Activated T-helper 1 cell treated with Interleukin-2 at 50 U/mL for 16 hours (primary cell): ENCODE data around the gene SUPT20HL1.
"Not testable (repeated sequence)": the region's sequence is repeated elsewhere in the genome, so short reads cannot be mapped to it uniquely, and the experiment has no call there.

Experiments used
- DNase-seq: peaks from one replicate; pipeline ENCODE4 v3.0.0-alpha.2; 2020; ENCODE audit warnings: low read depth

Gene SUPT20HL1

DNA sequence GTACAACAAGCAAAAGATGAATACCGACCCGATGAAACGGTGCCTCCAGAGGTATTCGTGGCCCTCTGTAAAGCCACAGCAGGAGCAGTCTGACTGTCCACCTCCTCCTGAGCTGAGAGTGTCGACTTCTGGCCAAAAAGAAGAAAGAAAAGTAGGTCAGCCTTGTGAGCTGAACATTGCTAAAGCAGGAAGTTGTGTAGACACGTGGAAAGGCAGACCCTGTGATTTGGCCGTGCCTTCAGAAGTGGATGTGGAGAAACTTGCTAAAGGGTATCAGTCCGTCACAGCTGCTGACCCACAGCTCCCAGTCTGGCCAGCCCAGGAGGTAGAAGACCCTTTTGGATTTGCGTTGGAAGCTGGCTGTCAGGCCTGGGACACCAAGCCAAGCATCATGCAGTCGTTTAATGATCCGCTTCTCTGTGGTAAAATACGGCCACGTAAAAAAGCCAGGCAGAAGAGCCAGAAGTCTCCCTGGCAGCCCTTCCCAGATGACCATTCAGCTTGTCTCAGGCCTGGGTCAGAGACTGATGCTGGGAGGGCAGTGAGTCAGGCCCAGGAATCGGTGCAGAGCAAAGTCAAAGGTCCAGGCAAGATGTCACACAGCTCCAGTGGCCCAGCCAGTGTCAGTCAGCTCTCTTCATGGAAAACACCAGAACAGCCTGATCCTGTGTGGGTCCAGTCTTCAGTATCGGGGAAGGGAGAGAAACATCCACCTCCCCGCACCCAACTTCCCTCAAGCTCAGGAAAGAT, 3.2 kb downstream of the SUPT20HL1 start:
- not testable (repeated sequence) for DNase-seq

DNA sequence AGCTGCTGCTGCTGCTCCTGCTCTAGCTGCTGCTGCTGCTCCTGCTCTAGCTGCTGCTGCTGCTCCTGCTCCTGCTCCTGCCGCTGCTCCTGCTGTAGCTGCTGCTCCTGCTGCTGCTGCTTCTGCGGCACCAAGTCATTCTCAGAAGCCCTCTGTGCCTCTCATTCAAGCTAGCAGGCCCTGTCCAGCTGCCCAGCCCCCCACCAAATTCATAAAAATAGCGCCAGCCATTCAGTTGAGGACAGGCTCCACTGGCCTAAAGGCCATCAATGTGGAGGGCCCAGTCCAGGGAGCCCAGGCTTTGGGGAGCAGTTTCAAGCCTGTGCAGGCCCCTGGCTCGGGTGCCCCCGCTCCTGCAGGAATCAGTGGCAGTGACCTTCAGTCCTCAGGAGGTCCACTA, 3.9 kb downstream of the SUPT20HL1 start:
- DNase-seq, result no peak

DNA sequence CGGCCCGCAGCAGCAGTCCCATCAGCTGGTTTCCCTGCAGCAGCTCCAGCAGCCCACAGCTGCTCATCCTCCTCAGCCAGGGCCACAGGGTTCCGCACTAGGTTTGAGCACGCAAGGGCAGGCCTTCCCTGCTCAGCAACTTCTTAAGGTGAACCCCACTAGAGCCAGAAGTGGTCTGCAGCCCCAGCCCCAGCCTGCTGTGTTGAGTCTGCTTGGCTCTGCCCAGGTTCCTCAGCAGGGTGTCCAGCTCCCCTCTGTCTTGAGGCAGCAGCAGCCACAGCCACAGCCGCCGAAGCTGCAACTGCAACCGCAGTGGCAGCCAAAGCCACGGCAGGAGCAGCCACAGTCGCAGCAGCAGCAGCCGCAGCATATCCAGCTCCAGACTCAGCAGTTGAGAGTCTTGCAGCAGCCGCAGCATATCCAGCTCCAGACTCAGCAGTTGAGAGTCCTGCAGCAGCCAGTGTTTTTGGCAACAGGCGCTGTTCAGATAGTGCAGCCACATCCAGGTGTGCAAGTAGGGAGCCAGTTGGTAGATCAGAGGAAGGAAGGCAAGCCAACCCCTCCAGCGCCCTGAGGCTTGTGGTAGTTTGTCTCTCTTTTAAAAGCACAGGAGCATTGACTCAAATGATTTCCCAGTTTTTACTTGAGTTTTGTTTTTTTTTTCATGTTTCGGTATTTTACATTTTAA, 4.6 kb downstream of the SUPT20HL1 start:
- DNase-seq, result no peak

DNA sequence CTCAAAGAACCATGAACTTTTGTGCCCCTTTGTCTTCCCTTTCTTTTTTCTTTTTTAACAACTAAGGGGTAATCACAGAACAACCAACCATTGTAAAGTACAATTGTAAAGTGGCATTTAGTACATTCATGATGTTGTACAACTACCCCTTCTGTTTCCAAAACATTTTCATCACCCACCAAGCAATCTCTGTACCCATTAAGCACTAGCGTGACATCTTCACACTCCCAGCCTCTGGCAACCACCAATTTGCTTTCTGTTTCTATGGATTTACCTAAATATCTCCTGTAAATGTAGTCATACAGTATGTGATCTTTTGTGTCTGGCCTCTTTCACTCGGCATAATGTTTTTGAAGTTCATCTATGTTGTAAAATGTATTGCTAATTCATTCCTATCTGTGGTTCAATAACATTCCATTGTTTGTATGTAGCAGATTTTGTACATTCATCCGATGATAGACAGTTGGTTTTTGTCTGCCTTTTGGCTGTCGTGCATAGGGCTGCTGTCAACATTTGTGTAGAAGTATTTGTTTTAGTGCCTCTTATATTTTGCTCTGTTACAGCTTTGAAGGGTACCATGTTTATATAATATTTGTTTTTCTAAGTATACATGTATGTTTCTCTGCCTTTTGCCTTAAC, 6.4 kb downstream of the SUPT20HL1 start:
- not testable (repeated sequence) for DNase-seq

DNA sequence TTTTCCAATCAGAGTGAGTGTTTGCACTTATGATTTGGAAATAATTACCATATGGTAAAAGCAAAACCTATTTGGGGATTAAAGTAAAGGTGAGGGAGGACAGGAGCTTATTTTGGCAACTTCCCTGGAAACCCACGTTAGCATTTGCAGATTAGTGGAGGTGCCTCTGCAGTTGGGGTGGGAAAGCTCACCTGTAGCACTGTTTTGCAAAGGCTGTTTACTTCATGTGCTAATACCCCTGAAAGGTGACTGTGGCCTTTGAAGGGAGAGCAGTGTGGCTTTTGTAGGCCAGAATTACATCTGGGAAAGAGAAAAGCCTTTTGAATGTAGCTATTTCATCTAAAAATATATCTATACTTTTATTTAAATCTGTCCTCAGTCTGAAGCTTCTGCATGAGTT, 9.4 kb downstream of the SUPT20HL1 start:
- no peak for DNase-seq

DNA sequence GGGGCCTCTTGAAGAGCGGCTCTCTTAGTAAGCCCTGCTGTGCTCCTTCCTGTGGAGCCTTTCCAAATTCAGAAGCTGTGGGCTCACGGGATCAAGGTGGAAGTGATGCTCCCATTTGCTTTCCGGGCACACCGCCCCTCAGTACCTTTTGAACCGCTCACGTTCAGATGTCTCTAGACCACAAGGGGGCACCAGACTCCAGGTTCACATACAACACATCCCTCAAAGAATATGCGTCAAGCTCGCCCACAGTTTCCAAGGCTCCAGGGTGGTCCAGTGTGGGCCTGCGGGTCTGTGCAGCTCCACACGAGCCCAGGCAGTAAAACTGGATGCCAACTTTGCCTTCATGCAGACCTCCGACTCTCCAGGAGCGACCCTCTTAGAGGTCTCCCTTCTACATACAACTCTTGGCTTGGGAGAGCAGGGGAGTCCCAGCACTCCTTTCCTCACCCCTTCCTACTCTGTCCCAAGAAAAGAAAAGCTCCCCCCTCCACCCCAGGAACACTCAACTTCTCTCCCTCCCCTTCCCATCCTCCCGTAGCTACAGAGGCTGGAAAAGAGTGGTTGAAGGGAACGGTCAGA, 11.0 kb downstream of the SUPT20HL1 start:
- peak; percentile 26 for DNase-seq

DNA sequence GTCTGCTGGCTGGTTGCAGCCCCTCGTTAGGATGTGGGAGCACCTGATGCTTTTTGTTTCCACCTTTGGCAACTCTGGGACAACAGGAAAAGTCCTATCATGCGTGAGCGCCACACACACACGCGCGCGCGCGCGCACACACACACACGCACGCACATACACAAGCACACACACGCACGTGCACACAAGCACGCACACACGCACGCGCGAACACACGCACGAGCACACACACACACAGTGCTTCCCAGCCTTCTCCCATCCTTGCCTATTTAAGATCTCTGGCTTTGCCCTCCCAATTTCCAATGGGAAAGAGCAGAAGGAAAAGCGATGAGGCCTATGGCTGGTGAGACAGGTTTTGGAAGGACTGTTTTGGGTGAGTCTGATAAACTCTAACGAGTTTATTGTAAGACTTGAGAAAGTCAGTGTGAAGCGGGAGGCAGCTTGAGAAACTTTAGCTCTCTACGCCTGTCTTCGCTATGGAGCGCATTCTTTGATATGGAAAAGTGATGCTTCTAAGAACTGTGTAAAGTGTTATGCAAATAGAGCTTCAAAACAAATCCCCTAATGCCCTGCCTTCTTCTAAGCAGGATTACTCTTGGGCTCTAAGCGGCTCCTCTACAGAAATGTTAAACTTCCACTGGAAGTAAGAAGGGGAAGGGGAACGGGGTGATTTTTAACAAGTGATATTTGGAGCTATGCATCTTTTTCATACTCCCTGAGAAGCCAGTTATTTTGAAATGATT, 11.8 kb downstream of the SUPT20HL1 start:
- no peak for DNase-seq

DNA sequence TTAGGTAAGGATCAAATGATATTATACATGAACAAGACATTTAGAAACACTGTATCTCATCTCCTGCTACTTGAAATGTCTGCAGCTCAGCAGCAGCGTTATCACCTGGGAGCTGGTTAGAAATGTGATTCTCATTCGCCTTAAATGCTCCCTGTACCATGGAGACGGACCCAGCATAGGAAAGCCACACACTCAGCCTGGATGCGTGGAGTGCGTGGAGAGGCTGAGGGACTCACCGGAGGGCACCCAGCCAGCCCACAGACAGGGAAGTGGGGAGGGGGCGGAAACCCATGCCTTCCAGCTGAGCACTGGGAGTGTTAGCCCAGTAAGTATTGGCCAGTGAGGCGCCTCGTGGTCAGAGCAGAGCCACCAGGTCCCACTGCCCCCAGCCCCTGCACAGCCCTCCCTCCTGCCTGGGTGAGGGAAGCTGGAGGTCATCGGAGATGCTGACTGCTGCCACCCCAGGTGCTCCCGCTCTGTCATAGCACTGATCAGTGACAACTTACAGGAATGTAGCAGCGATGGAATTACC, 15.2 kb downstream of the SUPT20HL1 start:
- DNase-seq, result no peak

DNA sequence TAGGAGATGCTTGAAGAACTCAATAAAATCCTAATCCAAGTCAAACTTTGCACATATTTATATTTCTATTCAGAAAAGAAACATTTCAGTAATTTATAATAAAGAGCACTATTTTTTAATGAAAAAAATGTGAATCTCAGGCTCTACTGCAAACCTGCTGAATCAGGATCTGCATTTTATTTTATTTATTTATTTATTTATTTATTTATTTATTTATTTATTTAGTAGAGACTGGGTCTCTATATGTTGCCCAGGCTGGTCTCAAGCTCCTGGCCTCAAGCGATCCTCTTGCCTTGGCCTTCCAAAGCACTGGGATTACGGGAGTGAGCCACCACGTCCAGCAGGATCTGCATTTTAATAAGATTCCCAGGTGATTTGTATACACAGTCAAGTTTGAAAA, 16.0 kb downstream of the SUPT20HL1 start:
- DNase-seq, result no peak

DNA sequence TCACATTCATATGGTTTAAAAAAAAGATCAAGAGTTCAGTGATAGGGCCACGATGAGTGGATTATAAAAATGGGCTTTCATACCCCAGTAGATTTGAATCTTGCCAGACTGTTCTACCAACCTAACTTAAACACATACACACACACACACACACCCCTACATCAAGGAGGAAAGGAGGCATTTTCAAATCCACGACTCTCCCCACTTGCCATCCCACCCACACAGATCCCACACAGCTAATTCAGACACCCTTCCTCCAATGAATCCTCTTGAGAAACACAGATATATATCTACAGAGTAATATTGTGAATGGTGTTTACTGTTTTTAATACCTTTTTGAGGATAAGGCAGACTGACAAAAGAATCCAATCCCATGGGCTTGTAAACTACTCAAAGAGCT, 16.8 kb downstream of the SUPT20HL1 start:
- no peak for DNase-seq

DNA sequence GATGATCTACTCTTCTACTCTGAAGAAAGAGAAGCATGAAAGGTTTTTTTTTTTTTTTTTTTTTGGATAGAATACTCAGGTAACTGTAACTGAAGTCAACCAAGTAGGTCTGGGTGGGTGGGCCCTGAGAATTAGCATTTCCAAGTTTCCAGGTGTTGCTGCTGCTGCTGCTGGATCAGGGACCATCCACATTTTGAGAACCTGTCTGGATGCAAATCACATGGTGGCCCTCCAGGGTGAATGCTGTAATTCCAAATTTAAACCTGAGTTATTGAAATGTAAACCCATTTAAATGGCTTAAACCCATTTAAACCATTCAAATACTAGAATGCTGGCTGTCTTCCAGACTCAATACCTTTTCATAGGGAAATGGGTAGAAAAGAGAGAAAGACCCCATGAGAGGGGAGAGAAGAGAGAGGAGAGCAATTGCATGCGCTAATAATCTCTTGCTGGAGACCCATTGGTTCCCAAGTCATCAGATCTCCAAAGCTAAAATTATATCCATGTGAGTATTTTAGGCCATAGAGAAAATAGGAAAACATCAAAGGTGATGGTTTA, 17.6 kb downstream of the SUPT20HL1 start:
- DNase-seq, result no peak

DNA sequence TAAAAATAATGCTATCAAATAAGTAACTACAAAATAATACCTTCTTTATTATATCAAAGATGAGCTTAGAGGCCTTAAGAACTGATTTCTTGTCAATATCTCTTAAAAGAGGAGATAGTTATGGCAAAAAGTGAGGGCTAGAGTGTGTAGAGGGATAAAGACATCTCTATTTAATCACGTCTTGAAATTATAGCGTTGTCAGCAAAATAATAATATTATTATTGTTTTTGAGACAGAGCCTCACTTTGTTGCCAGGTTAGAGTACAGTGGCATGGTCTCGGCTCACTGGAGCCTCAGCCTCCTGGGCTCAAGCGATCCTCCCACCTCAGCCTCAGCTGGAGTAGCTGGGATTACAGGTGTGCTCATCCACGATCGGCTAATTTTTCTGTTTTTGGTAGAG, 18.3 kb downstream of the SUPT20HL1 start:
- DNase-seq, result no peak

DNA sequence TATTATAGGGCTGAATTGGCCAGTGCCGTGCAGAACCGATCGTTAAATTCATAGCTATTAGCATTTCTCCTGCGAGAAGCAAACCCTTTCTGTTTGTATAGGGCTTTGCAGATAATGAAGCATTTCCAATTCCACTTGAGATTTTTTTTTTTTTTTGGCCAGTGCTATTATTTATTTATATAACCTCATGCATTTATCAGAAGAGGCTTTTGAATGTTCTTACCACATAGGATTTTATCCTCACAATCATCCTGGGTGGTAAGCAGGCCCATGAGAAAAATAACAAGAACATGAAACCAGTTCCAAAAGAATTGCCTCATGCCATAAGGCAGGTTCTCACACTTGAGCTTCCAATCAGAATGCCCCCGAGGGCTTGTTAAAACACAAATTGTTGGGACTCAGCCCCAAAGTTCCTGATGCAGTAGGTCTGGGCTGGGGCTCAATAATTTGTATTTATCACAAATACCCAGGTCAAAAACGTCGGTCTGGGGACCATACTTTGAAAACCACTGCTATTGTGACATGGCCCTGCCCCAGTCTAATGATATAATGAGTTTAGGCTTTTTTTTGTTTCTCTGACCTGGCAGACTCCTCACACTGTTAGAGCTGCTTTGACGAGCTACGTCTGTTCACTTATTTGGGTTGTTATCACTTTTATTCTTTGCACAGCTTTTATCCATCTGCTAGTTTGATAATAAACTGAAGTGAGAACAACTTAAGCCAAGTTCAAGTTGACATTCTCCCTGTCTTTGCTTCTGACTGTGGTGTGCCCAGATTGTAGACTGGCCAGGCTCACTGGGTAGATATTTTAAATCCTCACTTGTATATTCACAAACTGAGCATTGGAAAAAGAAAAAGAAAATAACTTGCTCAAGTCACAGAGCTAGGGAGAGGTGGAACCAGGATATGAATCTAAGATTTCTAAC, 20.1 kb downstream of the SUPT20HL1 start:
- DNase-seq, result no peak

DNA sequence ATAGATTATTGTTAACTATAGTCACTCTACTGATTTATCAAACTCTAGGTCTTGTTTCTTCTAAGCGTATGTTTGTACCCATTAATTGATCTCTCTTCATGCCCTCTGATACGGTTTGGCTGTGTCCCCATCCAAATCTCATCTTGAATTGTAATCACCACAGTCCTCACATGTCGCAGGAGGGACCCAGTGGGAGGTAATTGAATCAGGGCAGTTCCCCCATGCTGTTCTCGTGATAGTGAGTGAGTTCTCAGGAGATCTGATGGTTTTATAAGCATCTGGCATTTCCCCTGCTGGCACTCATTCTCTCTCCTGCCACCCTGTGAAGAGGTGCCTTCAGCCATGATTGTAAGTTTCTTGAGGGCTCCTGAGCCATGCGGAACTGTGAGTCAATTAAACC, 21.9 kb downstream of the SUPT20HL1 start:
- DNase-seq, result not testable (repeated sequence)

DNA sequence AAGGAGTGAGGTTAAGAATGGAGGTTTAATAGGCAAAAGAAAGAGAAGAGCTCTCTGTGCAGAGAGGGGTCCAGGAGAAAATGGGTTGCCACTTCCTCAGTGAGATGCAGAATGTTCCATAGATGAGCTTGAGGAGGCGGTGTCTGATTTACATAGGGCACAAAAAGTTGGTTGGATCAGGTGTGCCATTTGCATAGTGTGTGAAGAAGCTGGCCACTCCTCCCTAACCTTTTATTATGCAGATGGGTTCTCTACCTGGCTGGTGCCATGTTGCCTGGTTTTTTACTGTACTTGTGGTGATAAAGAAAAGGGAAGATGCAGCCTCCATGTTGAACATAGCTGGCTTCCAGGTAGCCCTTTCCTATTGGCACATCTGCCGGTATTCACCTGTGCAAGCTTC, 27.3 kb downstream of the SUPT20HL1 start:
- DNase-seq, result no peak

DNA sequence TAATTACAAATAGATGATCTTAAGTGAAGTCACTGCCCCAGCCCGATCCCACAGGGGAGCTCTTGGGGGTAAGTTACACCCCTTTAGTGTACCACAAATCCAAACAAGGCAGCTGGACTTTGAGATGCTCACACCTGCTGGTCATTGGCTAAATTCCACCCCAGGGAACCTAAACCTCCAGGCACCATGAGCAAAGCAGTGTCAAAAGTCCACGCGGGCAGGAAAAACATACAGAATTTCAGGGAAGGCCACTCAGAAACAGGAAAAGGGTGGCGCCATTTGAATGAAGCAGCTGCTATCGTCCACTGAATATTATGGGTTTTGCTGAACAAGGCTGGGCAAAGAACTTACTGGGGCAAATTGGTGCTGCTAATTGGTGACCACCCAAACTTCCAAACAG, 30.9 kb downstream of the SUPT20HL1 start:
- no peak for DNase-seq

DNA sequence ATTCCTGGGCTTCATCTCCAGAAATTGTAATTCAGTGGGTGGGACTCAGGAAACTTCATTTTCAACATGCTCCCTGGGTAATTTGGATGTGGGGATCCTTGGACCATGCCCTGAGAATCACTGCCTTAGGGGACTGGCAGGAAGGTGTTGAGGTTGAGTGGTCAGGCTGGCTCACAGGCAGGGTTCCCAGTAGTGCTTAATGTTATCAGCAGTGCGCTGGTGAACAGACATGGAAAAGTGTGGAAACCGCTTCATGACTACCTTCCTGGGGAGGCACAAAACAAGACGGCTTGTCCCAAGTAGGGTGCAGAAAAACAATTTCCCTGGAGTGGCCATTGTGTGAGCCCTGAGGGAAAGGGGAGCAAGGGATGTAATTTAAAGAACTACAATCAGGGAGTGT, 31.4 kb downstream of the SUPT20HL1 start:
- no peak for DNase-seq

DNA sequence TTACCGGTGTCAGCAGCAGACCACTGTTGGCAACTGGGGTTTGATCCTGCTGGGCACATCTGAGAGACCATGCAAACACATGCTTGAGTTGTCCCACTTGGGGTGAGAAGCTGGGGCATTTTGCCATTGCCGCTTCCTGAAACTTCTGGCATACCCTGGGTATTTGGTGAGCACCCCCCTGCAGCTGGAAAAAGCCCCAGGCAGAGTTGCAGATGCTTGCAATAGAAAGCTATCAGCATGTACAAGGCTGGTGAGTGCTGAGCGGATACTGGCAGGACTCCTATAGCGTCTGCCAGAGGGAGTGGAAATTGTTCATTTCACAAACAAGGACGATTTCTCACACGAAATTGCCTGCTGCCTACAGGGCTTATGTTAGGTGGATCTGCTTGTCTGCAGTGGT, 32.3 kb downstream of the SUPT20HL1 start:
- DNase-seq, result no peak

DNA sequence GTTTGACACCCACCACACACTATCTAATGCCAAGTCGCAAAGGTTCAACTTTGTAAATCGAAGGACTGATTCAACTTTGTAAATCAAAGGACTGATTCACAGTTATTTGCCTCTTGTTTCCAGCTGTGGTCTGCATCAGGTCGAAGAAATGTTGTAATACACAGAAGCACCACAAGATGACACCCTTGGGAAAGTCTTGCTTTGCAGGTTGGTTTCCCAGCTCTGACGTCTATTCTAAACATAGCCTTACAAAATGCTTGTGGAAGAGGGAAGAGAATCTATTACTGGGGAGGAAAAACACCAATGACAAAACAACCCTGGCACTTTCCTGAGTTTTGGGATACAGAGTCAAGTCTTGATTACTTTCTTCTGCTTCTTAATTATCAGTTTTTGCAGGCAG, 35.3 kb downstream of the SUPT20HL1 start:
- DNase-seq, result peak; percentile 7

DNA sequence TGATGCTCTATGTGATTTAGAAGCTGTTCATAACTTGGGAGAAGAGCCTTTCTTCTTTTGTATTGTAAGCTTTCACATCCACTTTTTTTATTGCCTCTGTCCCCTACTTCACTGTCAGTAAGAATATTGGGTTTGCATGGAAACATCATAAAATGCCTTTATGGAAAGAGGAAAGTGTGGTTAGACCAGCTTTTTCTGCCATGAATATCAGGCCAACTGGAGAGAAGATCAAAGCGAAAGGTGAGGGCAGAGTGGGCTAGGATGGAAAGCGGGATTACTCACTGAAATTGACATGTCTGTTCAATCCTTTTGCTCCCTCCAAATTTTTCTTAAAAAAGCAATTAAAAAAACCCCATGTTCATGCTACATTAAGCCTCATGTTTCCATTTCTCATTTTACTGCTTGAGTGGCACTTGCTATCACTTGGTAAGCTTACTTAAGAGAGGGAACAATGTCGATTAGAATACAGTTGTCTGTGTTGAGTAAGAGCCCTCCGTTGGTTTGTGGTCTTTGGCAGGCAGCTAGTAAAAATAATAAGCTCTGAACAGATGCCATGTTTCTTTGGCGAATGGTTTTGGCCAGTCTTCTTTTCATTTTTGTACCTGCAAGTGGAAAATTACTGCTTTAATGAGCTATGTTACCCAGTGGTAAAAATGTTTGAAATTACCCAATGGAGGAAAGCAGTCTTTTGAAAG, 35.9 kb downstream of the SUPT20HL1 start:
- DNase-seq, result no peak
